H1 (cell line): Measurements from ENCODE around the gene NFKBIZ.

Experiments
- ASH2L ChIP-seq: fragments of 200-600, 300-600 bp; sonication (generic); IDR thresholded peaks from one replicate; pipeline ENCODE4 v1.7.1; 2017; ENCODE audit warnings: low read length
- CEBPB ChIP-seq: IDR thresholded peaks from 2 replicates; pipeline ENCODE4 v1.6.1; 2012; ENCODE audit warnings: low read depth, low read length
- EP300 ChIP-seq, 2 experiments: IDR thresholded peaks; 1 replicate in 1 of 2; 2 replicates in 1 of 2; pipeline ENCODE4 v1.6.1; 2011 to 2012; ENCODE audit warnings: low read depth in 2 of 2, low read length in 2 of 2, mild to moderate bottlenecking in 2 of 2, borderline replicate concordance in 1 of 2, inconsistent platforms in 1 of 2, moderate library complexity in 1 of 2
- GABPA ChIP-seq: IDR thresholded peaks from 2 replicates; pipeline ENCODE4 v1.6.1; 2011; ENCODE audit warnings: mild to moderate bottlenecking, low read length, moderate library complexity, borderline replicate concordance; ENCODE audit not compliant: insufficient read depth
- HDAC6 ChIP-seq: IDR thresholded peaks from one replicate; pipeline ENCODE4 v1.7.1; 2012; ENCODE audit warnings: low read depth, mild to moderate bottlenecking, inconsistent platforms, low read length, moderate library complexity
- POLR2A ChIP-seq, 2 experiments: IDR thresholded peaks; 1 replicate in 1 of 2; 2 replicates in 1 of 2; pipeline ENCODE4 v1.6.1; 2011; ENCODE audit warnings: low read depth in 2 of 2, low read length in 2 of 2, mild to moderate bottlenecking in 2 of 2; ENCODE audit errors: control extremely low read depth in 1 of 2
- POLR2AphosphoS5 ChIP-seq: IDR thresholded peaks from 2 replicates; pipeline ENCODE4 v1.6.1; 2011; ENCODE audit warnings: low read depth, low read length
- YY1 ChIP-seq: IDR thresholded peaks from 2 replicates; pipeline ENCODE4 v1.6.1; 2011; ENCODE audit warnings: low read depth, mild to moderate bottlenecking, low read length
- ZNF274 ChIP-seq: IDR thresholded peaks from 2 replicates; pipeline ENCODE4 v1.7.0; 2012; ENCODE audit warnings: low read length, borderline replicate concordance; ENCODE audit errors: extremely low read depth
- TF ChIP-seq, protein P1 (sequence below), 3 experiments: IDR thresholded peaks; 1 replicate in 2 of 3; 2 replicates in 1 of 3; pipeline versions ENCODE4 v1.5.1 to v1.6.1; 2011; ENCODE audit warnings: low read length in 3 of 3, mild to moderate bottlenecking in 3 of 3, inconsistent platforms in 2 of 3, low read depth in 1 of 3, moderate library complexity in 1 of 3; ENCODE audit not compliant: insufficient read depth in 1 of 3; ENCODE audit errors: control extremely low read depth in 1 of 3

DNA sequence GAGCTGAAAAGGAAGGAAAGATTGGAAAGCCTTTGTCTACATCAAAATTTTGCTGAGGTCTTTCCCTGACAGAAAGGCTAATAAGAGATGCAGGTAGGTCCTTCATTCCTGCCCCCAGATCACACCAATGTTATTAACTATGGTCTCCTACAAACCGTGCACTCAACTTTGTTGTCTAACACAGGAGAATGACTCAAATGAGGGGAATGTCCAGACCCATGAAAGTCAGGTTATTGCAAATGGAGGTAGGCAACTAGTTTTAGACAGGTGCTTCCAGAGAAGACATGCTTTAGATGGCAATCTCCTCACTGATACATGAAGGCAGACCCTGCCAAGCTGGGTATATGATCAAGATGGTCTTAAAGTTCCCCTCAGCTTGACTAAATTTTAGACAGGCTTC lies 51.0 kb downstream of the NFKBIZ start:
- TF ChIP-seq GABPA, result no peak
- TF ChIP-seq CEBPB, result no peak
- TF ChIP-seq POLR2AphosphoS5, result no peak
- no peak for TF ChIP-seq HDAC6
- TF ChIP-seq ZNF274, result no peak
- no peak for TF ChIP-seq YY1
- TF ChIP-seq, protein P1, sequence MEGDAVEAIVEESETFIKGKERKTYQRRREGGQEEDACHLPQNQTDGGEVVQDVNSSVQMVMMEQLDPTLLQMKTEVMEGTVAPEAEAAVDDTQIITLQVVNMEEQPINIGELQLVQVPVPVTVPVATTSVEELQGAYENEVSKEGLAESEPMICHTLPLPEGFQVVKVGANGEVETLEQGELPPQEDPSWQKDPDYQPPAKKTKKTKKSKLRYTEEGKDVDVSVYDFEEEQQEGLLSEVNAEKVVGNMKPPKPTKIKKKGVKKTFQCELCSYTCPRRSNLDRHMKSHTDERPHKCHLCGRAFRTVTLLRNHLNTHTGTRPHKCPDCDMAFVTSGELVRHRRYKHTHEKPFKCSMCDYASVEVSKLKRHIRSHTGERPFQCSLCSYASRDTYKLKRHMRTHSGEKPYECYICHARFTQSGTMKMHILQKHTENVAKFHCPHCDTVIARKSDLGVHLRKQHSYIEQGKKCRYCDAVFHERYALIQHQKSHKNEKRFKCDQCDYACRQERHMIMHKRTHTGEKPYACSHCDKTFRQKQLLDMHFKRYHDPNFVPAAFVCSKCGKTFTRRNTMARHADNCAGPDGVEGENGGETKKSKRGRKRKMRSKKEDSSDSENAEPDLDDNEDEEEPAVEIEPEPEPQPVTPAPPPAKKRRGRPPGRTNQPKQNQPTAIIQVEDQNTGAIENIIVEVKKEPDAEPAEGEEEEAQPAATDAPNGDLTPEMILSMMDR (IDR thresholded peaks at IDR 0.05; ENCODE audit: control extremely low read depth in 1 of 3, insufficient read depth in 1 of 3, low read depth in 1 of 3, low read length in 3 of 3), result no peak
- no peak for TF ChIP-seq EP300 (IDR thresholded peaks at IDR 0.05; ENCODE audit: borderline replicate concordance in 1 of 2, low read depth in 2 of 2, low read length in 2 of 2)
- no peak for TF ChIP-seq ASH2L
- TF ChIP-seq POLR2A (IDR thresholded peaks at IDR 0.05; ENCODE audit: control extremely low read depth in 1 of 2, low read depth in 2 of 2, low read length in 2 of 2), result no peak
